Amniotic stem cell (primary cell): ENCODE data around the gene ARHGAP23.
"Not testable (repeated sequence)": the region's sequence is repeated elsewhere in the genome, so short reads cannot be mapped to it uniquely, and the experiment has no call there.

Experiments used
- DNase-seq: peaks from one replicate; lab custom pipeline; 2025; lab: John Stamatoyannopoulos, UW

ARHGAP23 gene

GRCh38 chr17:38528141-38528540 is 99.9 kb downstream of the ARHGAP23 start:
- not testable (repeated sequence) for DNase-seq

GRCh38 chr17:38530856-38531255 is 102.6 kb downstream of the ARHGAP23 start:
- not testable (repeated sequence) for DNase-seq

- DNase-seq, result not testable (repeated sequence)
Measured at GRCh38 chr17:38531761-38532160, 103.5 kb downstream of the ARHGAP23 start.

GRCh38 chr17:38532451-38532850 is 104.2 kb downstream of the ARHGAP23 start:
- no peak for DNase-seq

- DNase-seq, result no peak
Measured at GRCh38 chr17:38533241-38533640, 105.0 kb downstream of the ARHGAP23 start.

DNA sequence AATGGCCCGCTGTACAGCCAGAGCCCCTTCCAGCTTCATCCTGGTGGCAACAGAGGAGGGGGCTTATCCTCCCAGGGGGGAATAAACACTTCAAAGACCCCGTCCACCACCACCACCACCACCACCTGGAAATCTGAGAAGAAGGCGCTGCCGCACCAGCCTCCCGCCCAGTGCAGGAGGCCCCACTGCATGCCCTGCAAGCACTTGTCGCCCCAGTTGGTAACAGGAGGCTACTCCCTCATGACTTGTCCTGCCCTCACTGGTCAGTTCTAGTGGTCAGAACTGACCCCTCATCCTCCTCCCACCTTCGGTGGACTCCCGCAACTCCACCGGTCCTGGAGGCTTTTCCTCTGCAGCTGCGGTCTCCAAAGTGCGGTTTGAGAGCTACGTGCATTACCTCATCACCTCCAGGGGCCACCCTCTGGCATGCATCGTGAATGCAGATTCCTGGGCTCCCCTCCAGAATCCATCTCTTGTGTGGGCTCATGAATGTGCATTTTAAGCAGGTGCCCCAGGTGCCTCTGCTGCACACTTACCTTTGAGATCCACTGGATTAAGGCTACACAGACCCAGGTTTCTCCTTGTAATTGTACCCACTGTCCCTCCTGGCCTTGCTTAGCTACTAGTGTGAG is 105.7 kb downstream of the ARHGAP23 start:
- DNase-seq, result no peak

- no peak for DNase-seq
Measured at GRCh38 chr17:38534498-38534885, 106.2 kb downstream of the ARHGAP23 start.

GRCh38 chr17:38535886-38536285 is 107.6 kb downstream of the ARHGAP23 start:
- no peak for DNase-seq

- DNase-seq, result no peak
Measured at GRCh38 chr17:38536661-38537060, 108.4 kb downstream of the ARHGAP23 start.

- no peak for DNase-seq
Measured at GRCh38 chr17:38538906-38539305, 110.6 kb downstream of the ARHGAP23 start.

DNA sequence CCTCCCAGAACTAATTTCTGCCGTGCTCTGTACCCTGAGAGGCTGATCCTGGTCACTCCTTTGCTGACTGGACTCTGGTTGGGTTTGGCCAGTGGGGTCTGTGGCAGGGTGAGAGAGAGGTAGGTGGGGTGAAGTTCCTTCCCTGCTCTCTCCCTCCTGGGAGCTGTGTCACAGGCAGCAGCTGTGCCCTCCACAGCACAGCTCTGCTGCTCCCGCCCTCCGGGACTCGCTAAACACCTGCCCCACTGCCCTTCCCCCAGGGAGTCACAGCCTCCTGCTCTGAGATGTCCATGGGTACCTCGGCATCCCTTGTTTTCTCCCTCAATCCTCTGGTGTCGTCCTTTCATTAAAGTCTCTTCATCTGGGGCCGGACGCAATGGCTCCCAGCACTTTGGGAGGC is 111.1 kb downstream of the ARHGAP23 start:
- no peak for DNase-seq

- no peak for DNase-seq
Measured at GRCh38 chr17:38540514-38541045, 112.3 kb downstream of the ARHGAP23 start.

DNA sequence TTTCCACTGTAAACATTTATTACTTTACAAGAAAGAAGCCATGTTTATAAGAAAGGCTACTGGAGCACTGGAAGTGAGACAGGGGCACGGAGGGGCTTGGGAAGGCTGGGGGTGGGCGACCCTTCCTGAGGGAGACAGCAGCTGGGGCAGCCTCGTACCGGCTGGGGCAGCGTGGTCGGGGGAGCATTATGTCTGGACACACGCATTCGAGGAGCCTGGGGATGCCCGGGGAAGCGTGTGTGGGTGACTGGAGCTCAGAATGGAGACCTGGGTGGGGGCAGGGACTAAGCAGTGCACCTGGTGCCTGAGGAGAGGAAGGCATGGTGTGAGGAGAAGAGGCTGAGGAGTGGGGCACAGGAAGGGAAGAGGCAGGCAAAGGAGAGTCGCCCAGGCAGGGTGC is 113.0 kb downstream of the ARHGAP23 start:
- no peak for DNase-seq

GRCh38 chr17:38542286-38542685 is 114.0 kb downstream of the ARHGAP23 start:
- no peak for DNase-seq

GRCh38 chr17:38543403-38544174 is 115.3 kb downstream of the ARHGAP23 start:
- no peak for DNase-seq

GRCh38 chr17:38544175-38544838 is 116.0 kb downstream of the ARHGAP23 start:
- DNase-seq, result no peak

DNA sequence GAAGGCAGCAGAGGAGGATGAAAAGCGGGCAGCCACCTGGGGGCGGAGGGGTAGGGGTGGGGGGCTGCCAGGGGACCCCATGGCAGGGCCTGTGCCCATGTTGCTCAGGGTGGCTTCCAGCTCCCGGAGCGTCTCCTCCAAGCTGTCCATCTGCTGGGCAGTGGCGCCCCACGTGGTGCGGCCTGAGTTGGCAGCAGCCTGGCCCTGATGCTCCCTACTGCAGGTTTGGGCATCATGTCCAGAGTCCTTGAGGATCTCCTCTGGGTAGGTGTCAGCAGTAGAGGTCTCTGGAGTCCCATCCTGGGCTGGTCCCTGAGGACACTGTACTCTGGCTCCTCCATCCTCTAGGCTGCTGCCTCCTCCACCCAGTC is 116.6 kb downstream of the ARHGAP23 start:
- DNase-seq, result no peak

GRCh38 chr17:38545531-38546225 is 117.4 kb downstream of the ARHGAP23 start:
- no peak for DNase-seq

DNA sequence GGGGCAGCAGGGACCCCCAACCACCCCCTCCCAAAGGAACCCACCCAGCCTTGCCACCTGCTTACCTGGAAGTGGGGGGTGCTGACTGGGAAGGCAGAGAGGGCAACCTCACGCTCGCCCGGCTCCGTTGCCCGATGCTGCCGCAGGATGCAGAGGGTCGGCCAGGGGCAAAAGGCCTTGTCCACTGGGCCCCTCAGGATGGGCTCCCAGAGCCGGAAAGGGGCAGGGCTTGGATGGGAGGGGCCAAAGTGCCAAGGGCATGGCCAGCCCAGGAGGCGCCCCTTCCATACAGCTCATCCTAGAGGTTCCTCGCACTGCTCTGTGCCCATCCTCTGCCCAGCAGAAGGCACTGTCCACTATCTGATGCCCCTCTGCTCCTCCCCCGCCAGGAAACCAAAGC is 118.1 kb downstream of the ARHGAP23 start:
- DNase-seq, result no peak

- DNase-seq, result no peak
Measured at GRCh38 chr17:38547444-38547843, 119.2 kb downstream of the ARHGAP23 start.

DNA sequence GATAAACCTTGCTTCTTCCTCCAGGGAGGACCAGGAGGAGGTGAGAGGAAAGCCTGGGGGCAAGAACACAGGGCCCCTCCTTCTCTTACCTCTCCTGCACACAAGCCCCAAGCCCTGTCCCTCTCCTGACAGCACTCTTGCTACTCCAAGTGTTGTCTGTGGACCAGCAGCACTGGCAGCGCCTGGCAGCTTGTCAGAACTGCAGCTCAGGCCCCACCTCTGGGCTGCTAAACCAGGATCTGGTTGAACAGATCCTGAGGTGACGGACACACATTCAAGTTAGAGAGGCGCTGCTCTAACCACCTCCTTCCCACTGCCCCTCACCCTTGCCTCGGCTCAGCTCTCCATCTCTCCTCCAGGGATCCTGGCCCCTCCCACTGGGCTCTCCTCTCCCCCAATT is 121.0 kb downstream of the ARHGAP23 start:
- DNase-seq, result no peak

DNA sequence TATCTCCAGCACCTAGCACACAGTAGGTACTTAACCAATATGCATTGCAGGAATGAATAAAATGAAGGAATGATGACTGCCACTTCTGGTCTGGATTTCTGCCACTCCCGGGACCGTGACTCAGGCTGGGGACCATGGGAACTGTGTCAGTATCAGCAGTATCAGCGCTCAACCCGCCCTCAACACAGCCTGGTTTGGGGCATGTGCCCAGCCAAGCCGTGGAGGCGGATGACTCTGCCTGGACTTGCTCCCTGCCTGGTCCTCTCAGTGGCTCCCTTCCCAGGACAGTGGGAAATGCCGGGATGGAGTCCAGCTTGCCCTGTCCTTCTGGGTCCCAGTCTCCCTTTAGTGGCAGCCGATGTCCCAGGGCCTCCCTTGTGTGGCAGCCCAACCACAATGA is 122.4 kb downstream of the ARHGAP23 start:
- DNase-seq, result no peak
